ENCODE measurements around the gene ANKRD44. TPM values are rescaled to one million over a fixed set of nuclear protein-coding genes. Genes with fewer than 3 reads are reported as not detected.

ANKRD44 gene
- total RNA-seq, 1 experiment from 2014 or later: 2.4 TPM

- intact Hi-C loops (cut with micrococcal nuclease): loop anchor here (10.0 kb wide), 1 partner anchor 151 kb away; no protein-coding TSS in a partner anchor
- Histone ChIP-seq H3K36me3 (ENCODE audit: low read depth, low read length) (no peaks in the 10 kb centered on the region), H2AFZ (ENCODE audit: low read length) (no peak overlapping the region), H3K9me2 (replicated peaks; ENCODE audit: low read length) (no peaks in the 10 kb centered on the region), H3K27ac (ENCODE audit: low read length) (no peak overlapping the region), H3F3A (ENCODE audit: low read length, unreplicated experiment) (no peaks in the 10 kb centered on the region), H3K27me3 (ENCODE audit: low read length) (no peaks in the 10 kb centered on the region), H3K4me2 (ENCODE audit: low read length) (no peak overlapping the region), H3K79me2 (ENCODE audit: low read length) (no peaks in the 10 kb centered on the region), H3K9ac (ENCODE audit: low read length) (no peak overlapping the region), H3K9me3 (ENCODE audit: low read length) (no peaks in the 10 kb centered on the region), H3K4me3 (ENCODE audit: low read length) (no peak overlapping the region), H4K20me1 (ENCODE audit: low read length) (no peaks in the 10 kb centered on the region), H3K4me1 (ENCODE audit: insufficient read depth, low read length) (peaks cover 26% of the 10 kb centered on the region)
- ATAC-seq: no peak
- no peak for DNase-seq
- TF ChIP-seq EZH2 (IDR thresholded peaks at IDR 0.05; ENCODE audit: low read length, unreplicated experiment) (no peak), CTCF (conservative IDR thresholded peaks at IDR 0.05; ENCODE audit: low read depth, low read length) (no peak), EZH2phosphoT487 (IDR thresholded peaks at IDR 0.05; ENCODE audit: borderline replicate concordance, low read length) (no peak)
- POLR2A ChIA-PET (ENCODE audit: unreplicated experiment): no interaction called here
- no TSS peak for BruUV-seq (replicated peaks)
- CTCF ChIA-PET: no interaction called here
Measured at GRCh38 chr2:196985511-196986183, 324.9 kb downstream of the ANKRD44 start.

GRCh38 chr2:196984903-196985302 lies 325.7 kb downstream of the ANKRD44 start:
- H2AFZ ChIP-seq (ENCODE audit: low read length): no peak overlapping the region
- H3K79me2 ChIP-seq (ENCODE audit: low read length): no peaks in the 10 kb centered on the region
- H3K27ac ChIP-seq (ENCODE audit: low read length): no peak overlapping the region
- no peaks in the 10 kb centered on the region for H4K20me1 ChIP-seq (ENCODE audit: low read length)
- H3K4me1 ChIP-seq (ENCODE audit: insufficient read depth, low read length): peaks cover 26% of the 10 kb centered on the region
- TF ChIP-seq CTCF (conservative IDR thresholded peaks at IDR 0.05; ENCODE audit: low read depth, low read length) (no peak), EZH2phosphoT487 (IDR thresholded peaks at IDR 0.05; ENCODE audit: borderline replicate concordance, low read length) (no peak), EZH2 (IDR thresholded peaks at IDR 0.05; ENCODE audit: low read length, unreplicated experiment) (no peak)
- H3K9me2 ChIP-seq (replicated peaks; ENCODE audit: low read length): no peaks in the 10 kb centered on the region
- H3K27me3 ChIP-seq (ENCODE audit: low read length): no peaks in the 10 kb centered on the region
- POLR2A ChIA-PET (ENCODE audit: unreplicated experiment): no interaction called here
- H3K4me2 ChIP-seq (ENCODE audit: low read length): no peak overlapping the region
- CTCF ChIA-PET: no interaction called here
- BruUV-seq (replicated peaks): no TSS peak
- intact Hi-C loops (cut with micrococcal nuclease): loop anchor here (10.0 kb wide), 1 partner anchor 150 kb away; no protein-coding TSS in a partner anchor
- no peaks in the 10 kb centered on the region for H3K36me3 ChIP-seq (ENCODE audit: low read depth, low read length)
- H3K9me3 ChIP-seq (ENCODE audit: low read length): no peaks in the 10 kb centered on the region
- H3F3A ChIP-seq (ENCODE audit: low read length, unreplicated experiment): no peaks in the 10 kb centered on the region
- no peak for DNase-seq
- no peak for ATAC-seq
- H3K9ac ChIP-seq (ENCODE audit: low read length): no peak overlapping the region
- H3K4me3 ChIP-seq (ENCODE audit: low read length): no peak overlapping the region

- H3F3A ChIP-seq (ENCODE audit: low read length, unreplicated experiment): no peaks in the 10 kb centered on the region
- ATAC-seq: no peak
- no peak overlapping the region for H2AFZ ChIP-seq (ENCODE audit: low read length)
Measured at GRCh38 chr2:196983934-196984333, 326.6 kb downstream of the ANKRD44 start.

More at GRCh38 chr2:196983934-196984333, 326.6 kb downstream of the ANKRD44 start:
- Histone ChIP-seq H3K4me3 (ENCODE audit: low read length) (no peak overlapping the region), H3K27ac (ENCODE audit: low read length) (no peak overlapping the region), H3K4me1 (ENCODE audit: insufficient read depth, low read length) (peaks cover 26% of the 10 kb centered on the region), H4K20me1 (ENCODE audit: low read length) (no peaks in the 10 kb centered on the region), H3K4me2 (ENCODE audit: low read length) (no peak overlapping the region), H3K9me2 (replicated peaks; ENCODE audit: low read length) (no peaks in the 10 kb centered on the region), H3K27me3 (ENCODE audit: low read length) (no peaks in the 10 kb centered on the region), H3K9me3 (ENCODE audit: low read length) (no peaks in the 10 kb centered on the region), H3K79me2 (ENCODE audit: low read length) (no peaks in the 10 kb centered on the region), H3K36me3 (ENCODE audit: low read depth, low read length) (no peaks in the 10 kb centered on the region), H3K9ac (ENCODE audit: low read length) (no peak overlapping the region)
- intact Hi-C loops (cut with micrococcal nuclease): loop anchor here (10.0 kb wide), 1 partner anchor 149 kb away; no protein-coding TSS in a partner anchor
- DNase-seq: no peak
- ChIA-PET CTCF (no interaction called here), POLR2A (ENCODE audit: unreplicated experiment) (no interaction called here)
- no TSS peak for BruUV-seq (replicated peaks)
- TF ChIP-seq EZH2 (IDR thresholded peaks at IDR 0.05; ENCODE audit: low read length, unreplicated experiment) (no peak), EZH2phosphoT487 (IDR thresholded peaks at IDR 0.05; ENCODE audit: borderline replicate concordance, low read length) (no peak), CTCF (conservative IDR thresholded peaks at IDR 0.05; ENCODE audit: low read depth, low read length) (no peak)

Data from PC-3 (cell line).